HG03575 (cell line): Measurements from ENCODE around the gene RSPO3.
"Not testable (repeated sequence)": the region's sequence is repeated elsewhere in the genome, so short reads cannot be mapped to it uniquely, and the experiment has no call there.

Experiments used
- ATAC-seq: cut with Tn5 transposase; IDR thresholded peaks from one replicate; pipeline ENCODE4 v1.9.1; 2021; ENCODE audit not compliant: unreplicated experiment, insufficient number of reproducible peaks, low FRiP score; ENCODE audit errors: extremely low read depth

Gene RSPO3, protein sequence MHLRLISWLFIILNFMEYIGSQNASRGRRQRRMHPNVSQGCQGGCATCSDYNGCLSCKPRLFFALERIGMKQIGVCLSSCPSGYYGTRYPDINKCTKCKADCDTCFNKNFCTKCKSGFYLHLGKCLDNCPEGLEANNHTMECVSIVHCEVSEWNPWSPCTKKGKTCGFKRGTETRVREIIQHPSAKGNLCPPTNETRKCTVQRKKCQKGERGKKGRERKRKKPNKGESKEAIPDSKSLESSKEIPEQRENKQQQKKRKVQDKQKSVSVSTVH

DNA sequence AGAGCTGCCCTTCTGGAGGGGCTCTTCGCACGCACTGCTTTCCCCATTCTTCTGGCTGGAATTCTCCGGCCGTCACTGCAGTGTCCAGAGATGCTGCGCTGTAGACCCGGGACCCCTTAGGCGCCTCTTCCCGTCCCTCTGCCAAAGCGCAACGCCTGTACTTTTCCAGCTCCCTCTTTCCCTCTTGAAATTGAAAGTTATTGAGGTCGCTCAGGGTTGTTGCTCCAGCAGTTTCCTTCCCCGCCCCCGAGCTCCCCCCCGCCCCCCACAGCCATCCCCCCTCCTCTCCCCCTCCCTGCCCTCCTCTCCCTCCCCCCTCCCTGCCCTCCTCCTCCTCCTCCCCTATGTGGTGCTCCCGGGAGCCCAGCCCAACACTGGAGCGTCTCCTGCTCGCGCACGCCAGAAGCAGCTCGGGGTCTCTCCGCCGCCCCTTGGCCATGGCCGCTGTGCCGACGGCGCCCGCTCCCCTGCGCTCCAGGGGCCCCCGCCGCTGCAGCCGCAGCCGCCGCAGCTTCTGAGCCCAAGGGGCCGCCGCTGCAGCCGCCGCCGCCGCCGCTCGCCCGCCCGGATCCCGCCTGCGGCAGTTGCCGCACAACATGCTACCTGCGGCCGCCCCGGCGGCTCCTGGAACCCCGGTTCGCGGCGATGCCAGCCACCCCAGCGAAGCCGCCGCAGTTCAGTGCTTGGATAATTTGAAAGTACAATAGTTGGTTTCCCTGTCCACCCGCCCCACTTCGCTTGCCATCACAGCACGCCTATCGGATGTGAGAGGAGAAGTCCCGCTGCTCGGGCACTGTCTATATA lies at the start of gene RSPO3:
TSS of gene RSPO3 (plus strand) at position 374 of the 804 bp plus-strand sequence. CDS start 522 bp downstream, outside the sequence.
- no peak for ATAC-seq

DNA sequence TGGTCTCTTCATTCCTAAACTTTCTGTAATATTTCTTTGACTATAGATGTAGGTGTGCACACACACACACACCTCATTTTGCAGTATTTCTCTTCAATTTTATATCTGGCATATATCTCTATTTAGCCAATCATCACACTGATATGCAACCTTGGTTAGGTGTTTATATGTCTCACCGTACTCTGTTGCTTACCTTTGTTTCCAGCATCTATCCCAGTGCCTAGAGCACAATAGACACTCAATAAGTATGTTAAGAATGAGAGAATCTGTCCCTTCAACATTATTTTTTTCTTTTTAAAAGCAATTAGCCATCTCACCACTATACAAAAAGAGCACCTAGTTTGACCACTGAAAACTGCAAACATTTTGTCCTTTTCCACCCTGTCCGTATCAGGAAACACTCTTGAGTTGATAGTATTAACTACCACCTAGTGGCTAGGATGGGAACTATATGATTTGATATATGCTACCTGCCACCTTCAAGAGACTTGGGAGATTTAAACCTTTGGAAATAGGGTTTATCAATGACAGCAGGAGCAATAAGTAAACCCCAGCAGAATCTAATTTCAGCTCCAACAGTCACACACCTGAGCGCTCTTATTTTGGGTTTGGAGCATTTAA lies 48.7 kb upstream of the RSPO3 start:
- no peak for ATAC-seq

DNA sequence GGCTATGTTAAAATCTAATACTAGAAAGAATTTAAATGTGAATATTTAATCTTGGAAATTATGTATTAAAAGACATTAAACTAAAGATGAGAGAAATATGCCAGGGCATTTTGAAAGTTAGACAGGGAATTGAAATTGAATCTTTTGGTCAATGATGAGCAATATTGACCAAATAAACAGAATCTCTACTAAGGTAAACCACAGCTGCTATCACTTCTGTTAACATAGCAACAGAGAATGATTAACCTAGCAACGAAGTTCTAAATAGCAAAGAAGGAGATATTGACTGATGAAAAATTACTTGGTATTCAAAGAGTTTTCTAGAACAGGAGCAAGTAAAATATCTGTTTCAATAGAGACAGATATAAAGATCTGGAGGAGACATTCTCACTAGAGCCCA lies 45.2 kb upstream of the RSPO3 start:
- ATAC-seq: no peak

DNA sequence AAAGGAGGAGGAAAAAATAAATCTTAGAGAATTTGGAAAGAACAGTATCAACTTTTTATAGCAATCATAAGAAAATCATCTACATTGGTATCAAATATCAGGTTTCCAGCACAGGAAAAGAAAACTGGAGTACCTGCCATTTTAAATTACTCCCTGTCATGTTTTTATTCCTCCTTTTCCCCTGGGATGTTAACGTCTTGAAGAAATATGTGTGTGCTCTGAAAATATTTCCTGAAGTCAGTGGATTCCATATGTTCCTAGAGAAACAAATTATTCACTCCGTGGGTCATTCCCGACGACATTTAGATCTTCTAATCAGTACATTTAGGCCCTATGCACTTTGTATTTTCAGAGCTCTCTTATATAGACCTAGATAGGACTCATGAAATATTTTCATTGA lies 42.0 kb upstream of the RSPO3 start:
- ATAC-seq: no peak

DNA sequence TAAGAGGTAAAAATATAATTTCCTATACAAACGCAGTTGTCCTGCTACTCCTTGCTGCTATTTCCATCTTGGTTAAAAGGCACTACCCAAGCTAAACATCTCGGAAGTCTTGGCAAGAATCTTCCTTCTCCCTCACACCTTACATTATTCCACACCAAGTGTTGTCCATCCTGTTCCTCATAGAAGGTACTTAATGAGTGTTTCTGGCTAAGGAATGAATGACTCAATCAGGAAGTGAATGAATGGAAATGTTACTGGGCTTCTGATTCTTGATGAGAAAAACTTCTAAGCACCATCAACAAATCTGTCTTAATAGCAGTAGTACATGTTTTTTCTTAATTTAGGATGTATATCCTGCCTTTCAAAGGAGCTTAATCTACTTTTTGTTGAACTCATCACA lies 40.6 kb upstream of the RSPO3 start:
- ATAC-seq: no peak

DNA sequence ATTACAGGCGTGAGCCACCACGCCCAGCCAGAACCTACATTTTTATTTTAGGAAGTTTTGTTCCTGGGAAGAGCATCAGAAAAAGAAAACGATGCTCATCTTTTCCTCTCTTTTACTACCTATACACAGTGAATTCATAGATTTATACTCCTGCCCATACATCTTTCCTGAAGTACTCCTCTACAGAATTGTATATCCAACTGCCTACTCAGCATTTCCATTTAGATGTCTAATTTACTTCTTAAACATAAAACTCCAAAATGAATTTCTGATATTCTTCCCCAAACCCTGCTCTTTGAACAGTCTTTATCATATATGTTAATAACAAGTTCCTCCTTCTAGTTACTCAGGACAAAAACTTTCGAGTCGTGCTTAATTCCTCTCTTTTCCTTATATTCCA lies 39.8 kb upstream of the RSPO3 start:
- ATAC-seq: no peak

DNA sequence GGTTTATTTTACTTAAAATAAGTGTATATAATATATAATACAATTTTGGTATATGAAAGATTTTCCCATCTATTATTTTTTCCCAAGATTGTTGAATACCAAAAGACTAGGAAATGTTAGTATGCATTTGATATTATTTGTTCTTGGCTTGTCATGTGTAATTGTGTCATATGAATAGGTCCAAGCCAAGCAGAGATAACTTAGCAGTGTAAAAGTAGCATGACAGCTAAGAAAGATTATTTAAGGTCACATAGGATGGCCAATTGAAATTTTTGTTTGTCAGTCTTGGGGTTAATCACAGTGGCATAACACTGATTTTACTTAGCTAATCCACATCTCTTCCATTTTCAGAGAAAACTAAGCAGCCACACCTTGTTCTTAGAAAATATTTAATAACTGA lies 38.8 kb upstream of the RSPO3 start:
- ATAC-seq: no peak

DNA sequence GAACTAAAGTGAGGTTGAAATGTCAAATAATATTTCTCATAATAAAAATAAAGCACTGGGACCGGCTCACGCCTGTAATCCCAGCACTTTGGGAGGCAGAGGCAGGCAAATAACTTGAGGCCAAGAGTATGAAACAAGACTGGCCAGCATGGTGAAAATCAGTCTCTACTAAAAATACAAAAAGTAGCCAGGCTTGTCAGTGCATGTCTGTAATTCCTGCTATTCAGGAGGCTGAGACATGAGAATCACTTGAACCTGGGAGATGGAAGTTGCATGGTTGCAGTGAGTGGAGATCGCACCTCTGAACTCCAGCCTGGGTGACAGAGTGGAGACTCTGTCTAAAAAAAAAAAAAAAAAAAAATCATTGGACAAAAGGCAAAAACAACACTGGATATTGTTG lies 38.4 kb upstream of the RSPO3 start:
- no peak for ATAC-seq

DNA sequence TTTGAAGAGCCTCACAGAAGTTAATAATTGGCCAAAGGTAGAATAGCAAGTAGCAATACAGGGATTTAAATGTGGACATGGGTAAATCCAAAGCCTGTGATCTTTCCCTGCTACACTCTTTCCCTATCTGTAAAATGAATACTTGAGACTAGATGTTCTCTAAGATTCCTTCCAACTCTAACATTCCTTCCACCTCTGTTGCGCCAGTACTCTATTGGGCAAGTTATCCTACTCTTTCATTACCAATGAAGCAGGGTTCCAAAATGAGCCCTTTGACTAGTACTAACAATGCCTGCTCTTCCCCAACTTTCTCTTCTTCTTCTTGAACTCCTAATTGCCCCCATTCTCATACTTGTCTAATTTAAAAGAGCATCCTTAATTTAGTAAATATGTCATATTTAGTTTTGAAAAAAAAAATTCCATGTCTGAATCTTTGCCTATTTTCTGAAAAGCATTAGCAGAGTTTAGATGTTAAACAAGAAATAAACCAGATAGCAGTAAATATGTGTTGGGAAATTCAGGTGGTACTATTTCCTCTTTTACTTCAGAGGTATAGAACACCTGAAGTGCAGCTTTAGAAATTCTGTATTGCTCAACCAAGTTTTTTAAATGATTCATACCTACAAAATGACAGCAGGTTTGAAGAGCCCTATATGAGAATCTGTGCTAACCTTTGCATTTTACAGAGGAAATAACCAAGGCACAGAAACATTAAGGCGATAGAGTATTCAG lies 35.1 kb upstream of the RSPO3 start:
- no peak for ATAC-seq

DNA sequence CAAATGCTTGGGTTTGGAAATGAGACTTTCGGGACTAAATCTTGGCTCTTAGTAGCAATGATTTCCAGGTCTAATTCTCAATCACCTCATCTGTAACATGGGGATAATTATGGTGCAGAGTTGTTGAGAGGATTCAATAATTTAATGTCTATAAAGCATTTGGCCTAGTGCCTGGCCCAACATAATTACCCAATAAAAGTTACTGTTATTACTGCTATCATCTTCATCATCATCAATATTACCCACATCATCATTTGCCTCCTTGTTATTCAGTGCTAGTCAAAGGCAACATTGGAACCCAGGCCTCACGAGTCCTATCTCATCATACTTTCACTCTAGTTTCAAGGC lies 34.5 kb upstream of the RSPO3 start:
- no peak for ATAC-seq

DNA sequence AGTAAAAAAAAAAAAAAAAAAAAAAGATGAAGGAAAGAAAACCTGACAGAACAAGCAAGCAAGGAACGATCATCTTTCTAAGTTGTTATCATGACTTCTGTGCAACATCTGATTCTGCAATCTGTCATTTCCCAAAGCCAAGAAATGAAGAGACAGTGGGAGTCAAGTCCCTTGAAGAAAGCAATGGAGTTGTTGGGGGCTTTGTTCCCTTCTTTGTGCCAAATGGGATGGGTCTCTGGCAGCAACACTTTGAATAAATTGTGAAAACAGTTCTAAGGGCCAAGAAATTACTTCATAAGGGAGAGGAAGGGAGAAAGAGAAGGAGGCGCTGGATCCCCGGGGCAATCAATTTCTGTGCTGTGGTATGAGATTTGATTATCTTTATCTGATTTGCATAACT lies 33.3 kb upstream of the RSPO3 start:
- no peak for ATAC-seq

DNA sequence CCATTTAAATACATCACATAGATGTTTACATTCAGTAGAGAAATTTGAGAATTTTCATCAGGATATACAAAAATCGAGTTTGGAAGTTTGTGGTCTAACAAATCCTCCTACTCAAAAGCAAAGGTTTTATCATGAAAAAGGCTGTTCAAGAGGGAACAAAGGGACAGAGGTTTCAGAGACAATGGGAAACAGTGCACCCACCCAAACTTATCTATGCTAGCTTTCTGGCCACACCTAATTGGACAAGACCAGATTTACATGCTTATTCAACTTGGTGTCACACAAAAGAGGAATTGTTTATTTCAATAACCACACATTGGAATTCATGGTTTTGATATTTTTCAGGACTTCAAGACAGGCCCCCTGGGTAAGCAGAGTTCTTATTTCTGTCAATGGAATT lies 28.4 kb upstream of the RSPO3 start:
- no peak for ATAC-seq

DNA sequence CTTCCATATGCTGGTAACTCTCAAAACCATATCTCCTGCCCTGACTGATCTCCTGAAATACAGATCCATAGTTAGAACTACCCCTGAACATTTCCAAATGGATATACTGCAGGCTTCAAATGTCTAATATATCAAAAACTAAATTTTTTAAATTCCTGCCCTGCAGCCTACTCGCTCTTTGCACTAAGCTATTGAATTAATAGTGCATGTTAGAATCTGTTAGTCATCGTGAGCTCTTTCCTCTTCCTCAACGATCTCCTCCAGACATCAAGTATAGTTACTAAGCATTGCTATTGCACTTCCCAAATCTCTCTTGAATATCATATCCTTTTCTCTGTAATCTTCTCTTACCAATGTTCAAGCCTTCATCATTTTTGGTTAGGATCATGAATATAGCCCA lies 26.0 kb upstream of the RSPO3 start:
- ATAC-seq: no peak

DNA sequence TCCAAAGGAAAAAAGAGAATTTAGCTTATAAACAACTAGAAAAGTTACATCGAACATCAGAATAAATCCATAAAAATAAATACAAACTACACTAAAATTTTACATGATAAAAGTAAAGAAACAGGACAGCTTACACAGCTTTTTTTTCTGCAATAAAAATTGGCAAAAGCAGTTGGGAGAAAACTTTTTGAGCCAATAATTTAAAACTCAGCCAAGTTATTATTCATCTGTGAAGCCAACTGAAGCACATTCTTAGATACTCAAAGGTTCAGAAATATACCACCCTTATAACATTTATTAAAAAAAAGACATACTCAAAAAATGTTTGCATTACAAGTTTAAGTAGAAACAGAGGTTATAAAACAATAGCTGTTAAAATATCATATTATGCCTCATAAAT lies 23.7 kb upstream of the RSPO3 start:
- no peak for ATAC-seq

DNA sequence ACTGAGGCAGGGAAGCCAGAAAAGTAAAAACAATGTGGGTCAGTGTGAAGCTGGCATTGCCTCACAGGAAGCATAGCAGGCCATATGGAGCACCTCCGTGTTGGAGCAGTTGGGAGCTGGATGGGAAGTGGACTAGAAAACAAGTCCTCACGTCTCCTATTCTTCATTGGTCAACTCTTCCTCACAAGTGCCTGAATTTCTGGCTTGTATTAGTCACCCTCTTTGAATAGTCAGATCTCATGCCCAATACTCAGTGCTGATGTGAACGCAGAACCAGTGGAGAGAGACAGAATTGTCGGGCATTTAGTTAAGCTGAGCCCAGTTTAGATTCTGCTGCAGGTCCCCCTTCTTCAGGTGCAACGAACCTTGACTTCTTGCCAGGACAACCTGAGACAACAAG lies 22.3 kb upstream of the RSPO3 start:
- ATAC-seq: no peak

DNA sequence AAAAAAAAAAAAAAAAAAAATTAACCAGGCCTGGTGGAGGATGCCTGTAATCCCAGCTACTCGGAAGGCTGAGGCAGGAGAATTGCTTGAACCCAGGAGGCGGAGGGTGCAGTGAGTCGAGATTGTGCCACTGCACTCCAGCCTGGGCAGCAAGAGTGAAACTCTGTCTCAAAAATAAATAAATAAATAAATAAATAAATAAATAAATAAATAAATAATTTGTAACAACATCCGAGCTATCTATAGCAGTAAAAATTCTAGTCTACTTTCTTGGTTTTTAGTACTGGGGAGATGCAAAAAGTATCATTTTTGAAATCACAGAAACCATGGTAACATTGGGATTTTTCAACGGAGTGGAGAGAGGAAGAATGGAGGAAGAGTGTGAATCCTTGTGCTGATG lies 21.0 kb upstream of the RSPO3 start:
- not testable (repeated sequence) for ATAC-seq

DNA sequence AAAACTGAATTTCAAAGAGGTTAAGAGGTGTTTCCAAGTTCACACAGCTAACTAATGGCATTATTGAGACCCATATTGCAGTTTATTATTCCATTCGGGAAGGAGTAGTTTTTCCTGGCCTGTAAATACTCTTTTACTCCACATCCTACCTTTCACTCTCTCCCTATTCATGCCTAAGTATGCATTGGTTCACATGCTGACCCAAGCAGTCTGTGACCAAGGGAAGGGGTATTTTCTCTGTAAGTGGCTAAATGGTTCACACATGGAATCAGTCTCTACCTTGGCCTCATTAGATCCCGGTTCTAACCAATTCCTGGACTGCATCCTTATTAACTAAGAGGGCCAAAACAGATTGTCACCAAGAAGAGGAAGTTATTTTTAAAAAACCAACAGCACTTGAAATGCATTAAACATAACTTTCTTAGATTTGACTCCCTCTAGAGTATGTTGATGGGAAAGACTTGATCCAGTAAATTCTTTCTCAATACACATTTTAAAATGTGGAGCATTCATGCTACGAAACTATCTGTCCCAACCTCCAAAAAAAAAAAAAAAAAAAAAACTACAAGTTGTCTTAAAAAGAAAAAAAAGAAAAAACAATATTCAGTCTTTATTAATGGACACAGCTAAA lies 17.8 kb upstream of the RSPO3 start:
- no peak for ATAC-seq

DNA sequence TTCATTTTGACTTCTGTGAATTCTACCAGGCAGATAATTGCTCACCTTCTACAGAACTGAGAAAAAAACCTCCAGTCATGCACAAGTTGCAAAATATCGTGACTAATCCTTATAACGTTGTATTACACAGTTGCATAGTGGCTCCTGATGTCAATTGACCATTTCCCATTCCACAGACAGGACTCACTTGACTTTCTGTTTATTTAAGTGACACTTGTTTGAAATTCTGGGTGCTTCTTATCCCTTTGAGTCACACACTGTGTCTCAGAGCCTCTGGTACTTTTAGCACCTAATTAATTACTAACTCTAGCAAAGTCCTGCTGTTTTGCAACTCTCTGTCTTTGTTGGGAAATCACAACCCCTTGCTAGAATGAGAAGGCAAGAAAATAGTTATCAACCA lies 16.2 kb upstream of the RSPO3 start:
- ATAC-seq: no peak

DNA sequence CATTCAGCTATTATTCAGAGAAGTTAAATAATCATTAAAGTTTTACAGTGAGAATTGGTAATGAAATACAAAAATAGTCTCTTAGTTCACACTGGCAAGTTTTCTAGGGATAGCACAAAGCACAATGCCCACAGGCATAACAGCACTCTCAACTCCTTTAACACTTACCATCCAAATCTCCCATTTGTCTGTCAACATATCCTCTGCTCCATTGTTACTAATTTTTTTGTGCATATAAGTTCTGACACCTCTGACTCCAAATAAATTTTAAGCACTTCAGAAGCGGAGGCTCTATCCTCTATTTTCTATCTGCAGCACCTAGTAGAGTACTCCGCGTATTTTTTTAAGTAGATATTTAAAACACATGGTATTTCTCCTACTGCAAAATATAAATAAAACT lies 15.6 kb upstream of the RSPO3 start:
- no peak for ATAC-seq
